Tibial artery (tissue), 4 donors: ENCODE data around the gene TSPAN5.

Experiments
- DNase-seq, 2 donors: peaks; one replicate each; pipeline ENCODE4 v3.0.0-alpha.2; 2019
- H3K27ac ChIP-seq, 2 donors: fragments of 200-600 bp; sonication (generic) in 1 of 2; 1 replicate in 1 of 2; 2 replicates in 1 of 2; pipeline ENCODE4 v1.5.1; 2018 to 2019; ENCODE audit warnings: mild to moderate bottlenecking in 1 of 2
- H3K27me3 ChIP-seq, 2 donors: fragments of 200-600 bp; sonication (generic) in 1 of 2; one replicate each; pipeline versions ENCODE4 v1.5.1 to v1.6.0; 2016 to 2019
- H3K36me3 ChIP-seq, 3 donors: fragments of 200-600 bp; sonication (generic) in 2 of 3; one replicate each; pipeline ENCODE4 v1.5.1; 2016 to 2019; ENCODE audit warnings: mild to moderate bottlenecking in 2 of 3
- H3K4me1 ChIP-seq, 4 donors: fragments of 200-600 bp; sonication (generic) in 2 of 4; 1 replicate in 3 of 4; 2 replicates in 1 of 4; pipeline ENCODE4 v1.5.1; 2016 to 2019
- H3K4me3 ChIP-seq, 2 donors: fragments of 200-600 bp; sonication (generic) in 1 of 2; 1 replicate in 1 of 2; 2 replicates in 1 of 2; pipeline ENCODE4 v1.5.1; 2018 to 2019; ENCODE audit warnings: mild to moderate bottlenecking in 2 of 2
- H3K9me3 ChIP-seq, 3 donors: fragments of 200-600 bp; sonication (generic) in 1 of 3; one replicate each; pipeline ENCODE4 v1.5.1; 2016 to 2019
- CTCF ChIP-seq, 2 experiments: fragments of 200-600 bp in 1 of 2; fragments of 450-650 bp in 1 of 2; IDR thresholded peaks; one replicate each; pipeline ENCODE4 v1.5.1; 2017 to 2019; ENCODE audit warnings: antibody characterized with exemption in 2 of 2, mild to moderate bottlenecking in 1 of 2, moderate library complexity in 1 of 2
- intact Hi-C: fragments of 100-400 bp; cut with DNase I; formaldehyde crosslinking; loops from one replicate; pipeline ENCODE4 v1.15.0; 2023; ENCODE audit warnings: low total_unique reads

TSPAN5 gene

GRCh38 chr4:98672583-98673287 lies 14.3 kb upstream of the TSPAN5 start:
- Histone ChIP-seq H3K4me1 (no peaks in the 10 kb centered on the region), H3K27me3 (no peaks in the 10 kb centered on the region), H3K4me3 (no peak overlapping the region), H3K36me3 (no peaks in the 10 kb centered on the region), H3K27ac (no peak overlapping the region), H3K9me3 (no peaks in the 10 kb centered on the region)
- TF ChIP-seq CTCF (IDR thresholded peaks at IDR 0.05) = no peak
- intact Hi-C loops = no loop called here
- DNase-seq = no peak

GRCh38 chr4:98671131-98671530 lies 12.7 kb upstream of the TSPAN5 start:
- DNase-seq = no peak

GRCh38 chr4:98670186-98670585 lies 11.8 kb upstream of the TSPAN5 start:
- H3K36me3 ChIP-seq = no peaks in the 10 kb centered on the region
- H3K4me1 ChIP-seq = no peaks in the 10 kb centered on the region
- no peak for DNase-seq
- H3K9me3 ChIP-seq = no peaks in the 10 kb centered on the region
- H3K27ac ChIP-seq = no peak overlapping the region
- H3K4me3 ChIP-seq = no peak overlapping the region
- TF ChIP-seq CTCF (IDR thresholded peaks at IDR 0.05) = no peak
- intact Hi-C loops = no loop called here
- H3K27me3 ChIP-seq = no peaks in the 10 kb centered on the region

More at GRCh38 chr4:98671131-98671530, 12.7 kb upstream of the TSPAN5 start:
- no peak for TF ChIP-seq CTCF (IDR thresholded peaks at IDR 0.05)
- Histone ChIP-seq H3K36me3 (no peaks in the 10 kb centered on the region), H3K27me3 (no peaks in the 10 kb centered on the region), H3K4me1 (no peaks in the 10 kb centered on the region), H3K9me3 (no peaks in the 10 kb centered on the region), H3K27ac (no peak overlapping the region), H3K4me3 (no peak overlapping the region)
- intact Hi-C loops = no loop called here

GRCh38 chr4:98669577-98669976 lies 11.2 kb upstream of the TSPAN5 start:
- H3K4me1 ChIP-seq = no peaks in the 10 kb centered on the region
- DNase-seq = no peak
- H3K36me3 ChIP-seq = no peaks in the 10 kb centered on the region
- H3K9me3 ChIP-seq = no peaks in the 10 kb centered on the region
- no peak for TF ChIP-seq CTCF (IDR thresholded peaks at IDR 0.05)
- H3K4me3 ChIP-seq = no peak overlapping the region
- intact Hi-C loops = no loop called here
- no peaks in the 10 kb centered on the region for H3K27me3 ChIP-seq
- no peak overlapping the region for H3K27ac ChIP-seq

- H3K9me3 ChIP-seq = no peaks in the 10 kb centered on the region
- TF ChIP-seq CTCF (IDR thresholded peaks at IDR 0.05) = no peak
- no peak overlapping the region for H3K4me3 ChIP-seq
- H3K27ac ChIP-seq = no peak overlapping the region
- no peaks in the 10 kb centered on the region for H3K27me3 ChIP-seq
- H3K4me1 ChIP-seq = peaks cover 0 to 6% (median under 1%) of the 10 kb centered on the region in 4 donors
- intact Hi-C loops = no loop called here
- DNase-seq = no peak
- no peaks in the 10 kb centered on the region for H3K36me3 ChIP-seq
Measured at GRCh38 chr4:98664959-98665358, 6.5 kb upstream of the TSPAN5 start.
